Right renal pelvis (tissue), 4 donors: ENCODE results near the gene PTBP3. TPM values are rescaled to one million over a fixed set of nuclear protein-coding genes. Genes with fewer than 3 reads are reported as not detected.

ENCODE experiments used
- DNase-seq, 4 donors: peaks; one replicate each; pipeline ENCODE4 v3.0.0-alpha.2; 2013; ENCODE audit warnings: low read depth in 4 of 4, low spot score in 3 of 4, missing footprints in 1 of 4
- polyA plus RNA-seq, 4 donors: library from polyadenylated mRNA; unstranded; fragments of 120-200 nt; gene quantifications; one replicate each; pipeline ENCODE4 v1.2.1, GENCODE V29; 2013; ENCODE audit not compliant: insufficient read length in 4 of 4

The PTBP3 gene
- polyA plus RNA-seq, 4 donors: 86.5 to 119 (median 102) TPM

GRCh38 chr9:112174222-112174964, 159.0 kb downstream of the PTBP3 start:
- no peak for DNase-seq

- DNase-seq: no peak
Measured at GRCh38 chr9:112173489-112174221, 159.8 kb downstream of the PTBP3 start.

- no peak for DNase-seq
Measured at GRCh38 chr9:112170968-112171367, 162.5 kb downstream of the PTBP3 start.

GRCh38 chr9:112170235-112170634, 163.2 kb downstream of the PTBP3 start:
- no peak for DNase-seq

- DNase-seq: no peak
Measured at GRCh38 chr9:112169368-112169767, 164.1 kb downstream of the PTBP3 start.

- DNase-seq: no peak
Measured at GRCh38 chr9:112168197-112168596, 165.2 kb downstream of the PTBP3 start.

Other genes starting within 250 kb of the PTBP3 start
- 10 to 100 TPM; 28.2 to 41.1 (median 33.2) TPM for gene SUSD1, start 158.3 kb downstream of the PTBP3 start, polyA plus RNA-seq
- gene HSDL2, start 46.5 kb upstream of the PTBP3 start, polyA plus RNA-seq: 100 to 1,000 TPM in 3 of 4 donors, 10 to 100 TPM in 1; 94.6 to 117 (median 107) TPM
- 10 to 100 TPM; 12.6 to 15.1 (median 14.3) TPM for gene KIAA1958, start 153.2 kb upstream of the PTBP3 start, polyA plus RNA-seq